ENCODE results near the gene ARHGAP26.

Gene ARHGAP26

GRCh38 chr5:143002459-143003327, 232.5 kb downstream of the ARHGAP26 start:
- no peak for DNase-seq

GRCh38 chr5:143003328-143003636, 233.1 kb downstream of the ARHGAP26 start:
- DNase-seq, result no peak

GRCh38 chr5:143004361-143005145, 234.4 kb downstream of the ARHGAP26 start:
- DNase-seq, result no peak

GRCh38 chr5:143006501-143006900, 236.3 kb downstream of the ARHGAP26 start:
- no peak for DNase-seq

- no peak for DNase-seq
Observed at GRCh38 chr5:143008032-143008431, 237.9 kb downstream of the ARHGAP26 start.

GRCh38 chr5:143008809-143009521, 238.8 kb downstream of the ARHGAP26 start:
- peak; percentile 8 to 18 (median 11) for DNase-seq

DNA sequence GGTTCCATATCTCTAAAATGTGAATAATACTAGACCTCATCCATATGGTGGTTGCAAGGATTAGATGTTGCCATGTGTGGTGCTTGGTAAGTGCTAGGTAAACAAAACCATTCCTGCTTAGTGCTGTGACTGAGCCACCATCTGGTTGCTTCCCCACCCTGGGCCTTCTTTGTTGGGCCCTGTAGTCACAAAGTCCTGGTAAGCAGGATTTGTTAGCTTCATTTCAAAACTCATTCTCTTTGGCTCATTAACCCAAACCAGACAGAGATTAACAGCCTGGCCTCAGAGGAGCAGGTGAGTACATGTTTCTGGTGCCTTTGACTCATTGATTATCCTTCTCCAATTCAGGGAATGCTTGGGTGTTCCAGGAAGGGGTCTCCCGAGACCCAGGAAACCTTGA, 240.2 kb downstream of the ARHGAP26 start:
- no peak for DNase-seq

DNA sequence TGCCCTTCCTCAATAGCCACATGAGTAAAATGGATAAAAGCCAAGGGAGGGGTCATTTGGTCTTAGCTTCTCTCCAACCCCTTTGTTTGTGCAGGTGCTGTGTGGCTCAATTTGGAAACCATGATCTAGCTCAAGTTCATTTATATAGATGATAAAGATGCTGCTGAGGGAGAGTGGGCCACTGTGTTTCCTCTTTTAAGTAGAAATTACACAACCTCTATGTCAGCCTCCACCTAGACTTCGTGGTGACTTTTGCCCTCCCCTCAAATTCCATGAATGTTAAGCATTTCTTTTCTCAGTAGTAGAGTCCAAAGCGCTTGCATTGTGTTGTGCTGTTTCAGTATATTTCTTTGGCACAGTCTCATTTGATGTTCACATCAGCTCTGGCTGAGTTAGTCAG, 241.4 kb downstream of the ARHGAP26 start:
- DNase-seq, result no peak

DNA sequence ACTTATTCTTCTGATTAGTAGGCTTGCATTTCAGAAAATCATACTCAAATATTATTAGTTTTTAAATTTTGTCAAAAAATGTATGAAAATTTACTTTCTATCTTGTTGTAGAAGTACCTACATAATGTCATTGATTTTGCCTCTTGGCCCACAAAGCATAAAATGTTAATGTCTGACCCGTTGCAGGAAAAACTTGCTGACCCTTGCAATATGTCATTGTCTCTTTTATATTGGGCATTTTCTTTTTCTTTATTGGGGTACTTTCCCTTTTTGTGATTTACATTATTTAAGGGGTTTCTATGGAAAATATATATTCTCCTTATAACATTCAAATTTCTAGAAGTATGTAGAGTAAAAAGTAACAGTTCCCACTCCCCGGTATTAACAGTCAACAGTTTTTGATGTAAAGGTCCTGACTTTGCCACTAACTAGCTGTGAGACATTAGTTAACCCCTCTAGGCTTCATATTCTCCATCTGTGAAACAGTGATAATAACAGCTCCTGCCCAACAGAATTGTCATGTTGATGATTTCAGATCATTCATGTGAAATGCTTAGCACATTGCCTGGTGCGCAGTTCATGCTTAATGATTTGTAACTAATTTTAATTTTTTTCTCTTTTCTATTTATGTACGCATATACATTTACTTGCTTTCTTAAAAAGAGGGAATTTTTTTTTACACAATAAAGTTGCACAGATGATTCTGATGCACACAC, 243.2 kb downstream of the ARHGAP26 start:
- no peak for DNase-seq

DNA sequence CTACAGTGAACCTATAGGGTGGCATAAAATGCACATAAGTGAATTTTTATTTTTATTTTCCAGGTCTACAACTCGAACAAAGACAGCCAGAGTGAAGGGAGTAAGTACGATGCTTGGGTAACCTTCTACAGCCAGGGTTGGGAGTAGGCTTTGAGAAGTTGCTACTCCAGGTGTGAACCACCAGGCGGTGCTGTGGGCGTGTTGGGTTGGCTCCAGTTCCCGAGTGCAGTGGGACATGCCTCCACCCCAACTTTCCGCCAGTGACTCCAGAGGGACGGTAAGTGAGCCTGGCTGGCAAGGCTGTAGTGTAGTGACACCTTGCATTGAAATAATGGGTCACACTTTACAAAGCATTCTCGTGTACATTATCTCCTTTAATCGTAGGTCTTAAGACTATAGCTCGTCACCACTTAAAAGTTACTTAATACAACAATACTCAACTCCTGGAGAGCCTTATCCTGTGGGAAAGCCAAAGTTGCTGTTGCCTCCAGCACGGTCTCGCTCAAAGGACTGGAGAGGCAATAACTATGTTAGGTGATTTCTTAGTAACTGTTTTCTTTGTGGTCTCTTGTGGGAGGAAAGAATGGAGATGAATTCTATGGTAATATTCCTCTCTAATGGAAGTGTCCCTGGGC, 244.0 kb downstream of the ARHGAP26 start:
- DNase-seq, result no peak

- DNase-seq, result peak in 1 of 4 experiments; percentile 2
Observed at GRCh38 chr5:143016777-143017516, 246.8 kb downstream of the ARHGAP26 start.

DNA sequence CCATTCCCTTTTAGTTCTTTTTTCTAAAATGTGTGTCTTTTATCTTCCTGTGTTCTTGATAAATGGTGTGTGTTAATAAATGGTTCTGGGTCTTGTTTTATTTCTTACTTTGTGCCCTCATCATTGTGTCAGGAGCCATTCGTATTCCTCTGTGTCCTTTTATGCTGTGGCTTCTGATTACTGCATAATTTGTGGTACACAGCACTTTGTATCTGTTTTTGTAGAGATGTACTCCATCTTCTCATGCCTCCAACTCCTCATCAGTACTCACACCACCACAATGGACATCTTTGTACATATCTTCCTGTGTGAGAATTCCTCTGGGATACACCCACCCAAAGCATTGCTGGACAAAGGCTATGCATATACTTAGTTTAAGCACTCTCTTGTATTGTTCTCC, 247.4 kb downstream of the ARHGAP26 start:
- no peak for DNase-seq

GRCh38 chr5:143017992-143018391, 247.8 kb downstream of the ARHGAP26 start:
- no peak for DNase-seq

- DNase-seq, result no peak
Observed at GRCh38 chr5:143019157-143019556, 249.0 kb downstream of the ARHGAP26 start.

DNA sequence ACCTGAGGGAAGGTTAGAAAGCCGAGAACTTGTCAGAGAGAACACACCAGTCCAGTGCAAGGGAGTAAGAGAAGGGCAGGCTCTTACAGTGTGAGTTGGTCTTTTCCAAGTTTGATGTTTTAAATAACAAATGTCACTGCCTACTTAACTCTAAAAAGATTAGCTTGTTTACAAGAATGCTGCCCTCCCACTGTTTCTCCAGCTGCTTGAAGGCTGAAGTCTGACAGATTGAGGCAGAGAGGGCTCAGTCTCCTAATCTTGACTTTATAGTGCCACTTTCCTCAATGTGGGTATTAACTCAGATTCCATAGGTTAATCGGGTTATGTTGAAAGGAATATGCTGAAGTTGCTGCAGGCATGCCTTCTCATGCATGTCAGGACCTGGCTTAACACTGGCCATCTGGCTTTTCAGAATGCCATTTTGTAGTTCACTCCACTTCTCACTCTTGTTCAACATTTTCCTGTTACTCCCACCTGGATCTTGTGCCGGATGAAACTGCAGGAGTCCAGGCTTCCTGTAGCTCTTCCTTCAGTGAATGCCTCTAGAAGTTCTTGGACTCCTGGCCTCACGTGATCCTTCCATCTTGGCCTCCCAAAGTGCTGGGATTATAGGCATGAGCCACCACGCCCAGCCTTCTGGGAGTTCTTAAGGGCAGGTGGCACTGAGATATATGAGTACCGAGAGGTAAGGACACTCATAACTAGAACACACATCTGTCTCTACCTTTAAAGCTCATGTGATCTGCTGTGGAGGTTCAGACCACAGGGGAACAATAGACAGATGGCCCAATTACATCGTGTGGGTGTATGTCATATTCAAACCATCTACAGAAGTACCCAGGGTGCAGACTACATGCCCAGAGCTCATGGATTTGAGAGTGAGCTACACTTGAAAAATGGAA, 249.7 kb downstream of the ARHGAP26 start:
- DNase-seq, result no peak

GRCh38 chr5:143021595-143021994, 251.4 kb downstream of the ARHGAP26 start:
- DNase-seq, result no peak

GRCh38 chr5:143023411-143024096, 253.4 kb downstream of the ARHGAP26 start:
- no peak for DNase-seq

DNA sequence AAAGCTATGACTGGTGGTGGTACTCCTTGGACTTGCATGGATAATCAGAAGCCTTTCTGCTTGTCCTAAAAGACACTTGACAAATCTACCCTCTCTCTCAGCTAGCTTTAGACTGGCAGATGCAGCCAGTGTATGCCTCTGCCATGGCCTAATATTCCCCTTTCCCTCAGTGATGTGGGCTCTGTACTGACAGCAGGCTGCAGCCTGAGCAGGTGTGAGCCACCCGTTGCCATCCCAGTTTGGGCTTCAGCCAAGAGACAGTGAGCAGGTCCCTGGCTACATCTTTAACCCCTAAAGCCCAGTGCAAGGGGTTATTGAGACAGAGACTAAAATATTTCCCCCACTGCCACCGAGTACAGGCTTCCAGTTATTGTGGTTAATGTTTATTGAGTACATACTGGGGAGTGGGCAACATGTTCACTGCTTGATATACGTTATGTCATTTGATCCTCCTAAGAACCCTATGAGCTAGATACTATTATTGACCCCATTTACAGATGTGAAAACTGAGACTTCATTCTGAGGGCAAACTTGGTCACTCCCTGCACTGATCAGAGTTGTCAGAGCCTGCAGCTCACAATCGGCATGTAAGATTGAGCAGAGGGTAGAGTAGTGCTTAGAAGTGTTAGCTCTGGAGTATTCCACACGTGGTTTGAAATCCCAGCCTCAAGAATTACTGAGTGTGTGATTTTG, 254.2 kb downstream of the ARHGAP26 start:
- DNase-seq, result no peak

DNA sequence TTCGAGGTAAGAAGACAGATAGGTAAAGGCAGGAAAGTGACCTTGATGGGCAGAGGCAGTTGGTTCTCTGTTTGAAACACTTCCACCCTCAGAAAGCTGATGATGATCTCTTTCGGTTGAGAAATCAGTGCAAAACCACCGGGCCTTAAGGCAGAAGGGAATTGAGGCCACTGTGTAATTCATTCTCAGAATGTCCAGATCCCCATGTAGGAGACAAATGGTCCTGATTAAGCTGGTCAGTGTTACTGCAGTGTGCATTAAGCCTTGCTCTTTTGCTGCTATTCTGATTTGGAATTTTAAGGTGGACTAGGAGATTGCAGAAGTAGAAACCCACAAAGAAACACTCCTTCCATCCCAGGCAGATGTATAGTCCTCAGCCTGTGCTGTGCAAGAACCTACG, 255.2 kb downstream of the ARHGAP26 start:
- no peak for DNase-seq
